Lung (tissue), 12 donors: ENCODE results near the gene RAB23. TPM values are rescaled to one million over a fixed set of nuclear protein-coding genes. Genes with fewer than 3 reads are reported as not detected.

Experiments used
- ATAC-seq: fragments of 200-7000 bp; cut with Tn5 transposase; one replicate; pipeline ENCODE4 v1.9.1; 2020; ENCODE audit warnings: moderate number of reproducible peaks; ENCODE audit not compliant: insufficient read depth, low FRiP score
- DNase-seq, 3 donors: peaks; one replicate each; pipeline ENCODE4 v3.0.0-alpha.2; 2013 to 2017
- H3K27ac ChIP-seq, 2 donors: one replicate each; pipeline ENCODE4 v1.5.1; 2013; ENCODE audit warnings: mild to moderate bottlenecking in 2 of 2, moderate library complexity in 2 of 2, control low read depth in 1 of 2, inconsistent platforms in 1 of 2, low read depth in 1 of 2, low read length in 1 of 2
- H3K27me3 ChIP-seq, 3 donors: one replicate each; pipeline ENCODE4 v1.5.1; 2013; ENCODE audit warnings: low read length in 2 of 3; ENCODE audit not compliant: control insufficient read depth in 3 of 3, insufficient read depth in 3 of 3
- H3K36me3 ChIP-seq, 4 donors: one replicate each; pipeline ENCODE4 v1.5.1; 2013; ENCODE audit warnings: low read length in 4 of 4, mild to moderate bottlenecking in 1 of 4, moderate library complexity in 1 of 4; ENCODE audit not compliant: control insufficient read depth in 4 of 4, insufficient read depth in 4 of 4
- H3K4me1 ChIP-seq, 5 donors: one replicate each; pipeline ENCODE4 v1.5.1; 2013; ENCODE audit warnings: low read length in 5 of 5, mild to moderate bottlenecking in 2 of 5, moderate library complexity in 1 of 5; ENCODE audit not compliant: control insufficient read depth in 5 of 5, insufficient read depth in 5 of 5
- H3K4me3 ChIP-seq: one replicate; pipeline ENCODE4 v1.5.1; 2013; ENCODE audit warnings: mild to moderate bottlenecking, control low read depth, moderate library complexity
- H3K9ac ChIP-seq, 2 donors: one replicate each; pipeline ENCODE4 v1.5.1; 2013; ENCODE audit warnings: low read length in 2 of 2, control low read depth in 1 of 2; ENCODE audit not compliant: insufficient read depth in 1 of 2
- H3K9me3 ChIP-seq, 4 donors: one replicate each; pipeline ENCODE4 v1.5.1; 2013; ENCODE audit warnings: low read length in 3 of 4, mild to moderate bottlenecking in 1 of 4, moderate library complexity in 1 of 4; ENCODE audit not compliant: control insufficient read depth in 4 of 4, insufficient read depth in 3 of 4
- WGBS, 2 donors: extraction: QIAGEN DNeasy Blood & Tissue Kit; methylation state at CpG; one replicate each; pipeline ENCODE4 v1.1.7; 2013; 5-methylcytosine and 5-hydroxymethylcytosine counted together
- polyA plus RNA-seq, 2 donors: library from polyadenylated mRNA; stranded (reverse); fragments of 200-250 nt; gene quantifications; one replicate each; pipeline ENCODE4 v1.2.1, GENCODE V29; 2013
- total RNA-seq, 2 donors: library from RNA; depleted of rRNA in 1 of 2; stranded (reverse); fragments of >200 nt in 1 of 2; gene quantifications; one replicate each; pipeline ENCODE4 v1.2.1, GENCODE V29; 2014 to 2021
- TF ChIP-seq, protein P1 (sequence below): IDR thresholded peaks from 2 replicates; pipeline ENCODE4 v1.5.1; 2012; ENCODE audit warnings: mild to moderate bottlenecking; ENCODE audit errors: control extremely low read depth, extremely low read depth
- donor health status: control.
- donor health status: control.
- donor health status: Bipolar disorder and iron deficiency.
- donor health status: healthy.
- donor health status: DM: yes; HTN: yes; CAD: no.

The RAB23 gene
- total and polyA plus RNA-seq, 4 donors, result 4.2 to 26.7 (median 6.9) TPM

DNA sequence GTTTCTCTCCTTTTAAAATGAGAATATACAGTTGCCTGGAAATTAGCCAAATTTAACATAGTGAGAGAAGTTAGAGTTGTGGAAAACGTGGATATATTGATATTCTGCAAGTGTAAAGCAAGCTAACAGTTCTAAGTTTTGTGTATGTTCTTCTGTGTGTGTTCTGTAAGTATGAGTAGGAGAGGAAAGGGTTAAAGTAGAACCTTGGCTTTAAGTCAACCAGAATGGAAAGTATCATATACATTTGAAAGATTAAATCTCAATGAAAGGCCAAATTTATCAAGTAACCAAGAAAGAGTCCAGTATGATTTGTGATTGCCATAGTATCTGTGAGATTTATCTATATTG is 80.0 kb downstream of the RAB23 start:
- H3K27me3 ChIP-seq, result no peaks in the 10 kb centered on the region
- no peak overlapping the region for H3K27ac ChIP-seq
- H3K4me1 ChIP-seq, result no peaks in the 10 kb centered on the region
- H3K36me3 ChIP-seq, result peaks cover 0 to 17% (median 10%) of the 10 kb centered on the region in 4 donors
- no peaks in the 10 kb centered on the region for H3K9me3 ChIP-seq
- 81 to 95% methylated on average over 1 of the region's 1 CpG for WGBS, 2 donors
- no peak for DNase-seq
- H3K9ac ChIP-seq, result no peak overlapping the region
- H3K4me3 ChIP-seq, result no peak overlapping the region
- ATAC-seq, result no peak
- TF ChIP-seq, protein P1, sequence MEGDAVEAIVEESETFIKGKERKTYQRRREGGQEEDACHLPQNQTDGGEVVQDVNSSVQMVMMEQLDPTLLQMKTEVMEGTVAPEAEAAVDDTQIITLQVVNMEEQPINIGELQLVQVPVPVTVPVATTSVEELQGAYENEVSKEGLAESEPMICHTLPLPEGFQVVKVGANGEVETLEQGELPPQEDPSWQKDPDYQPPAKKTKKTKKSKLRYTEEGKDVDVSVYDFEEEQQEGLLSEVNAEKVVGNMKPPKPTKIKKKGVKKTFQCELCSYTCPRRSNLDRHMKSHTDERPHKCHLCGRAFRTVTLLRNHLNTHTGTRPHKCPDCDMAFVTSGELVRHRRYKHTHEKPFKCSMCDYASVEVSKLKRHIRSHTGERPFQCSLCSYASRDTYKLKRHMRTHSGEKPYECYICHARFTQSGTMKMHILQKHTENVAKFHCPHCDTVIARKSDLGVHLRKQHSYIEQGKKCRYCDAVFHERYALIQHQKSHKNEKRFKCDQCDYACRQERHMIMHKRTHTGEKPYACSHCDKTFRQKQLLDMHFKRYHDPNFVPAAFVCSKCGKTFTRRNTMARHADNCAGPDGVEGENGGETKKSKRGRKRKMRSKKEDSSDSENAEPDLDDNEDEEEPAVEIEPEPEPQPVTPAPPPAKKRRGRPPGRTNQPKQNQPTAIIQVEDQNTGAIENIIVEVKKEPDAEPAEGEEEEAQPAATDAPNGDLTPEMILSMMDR, result no peak

GRCh38 chr6:57141451-57142177 is 80.5 kb downstream of the RAB23 start:
- 94 to 97% methylated on average over 4 of the region's 4 CpGs for WGBS, 2 donors
- H3K27me3 ChIP-seq, result no peaks in the 10 kb centered on the region
- TF ChIP-seq, protein P1, result no peak
- no peak overlapping the region for H3K9ac ChIP-seq
- ATAC-seq, result no peak
- H3K4me3 ChIP-seq, result no peak overlapping the region
- no peaks in the 10 kb centered on the region for H3K4me1 ChIP-seq
- H3K36me3 ChIP-seq, result peaks cover 0 to 18% (median 11%) of the 10 kb centered on the region in 4 donors
- no peak for DNase-seq
- H3K9me3 ChIP-seq, result no peaks in the 10 kb centered on the region
- H3K27ac ChIP-seq, result no peak overlapping the region

GRCh38 chr6:57138026-57138425 is 84.1 kb downstream of the RAB23 start:
- Histone ChIP-seq H3K36me3 (peaks cover 3 to 20% (median 14%) of the 10 kb centered on the region in 4 donors), H3K27me3 (no peaks in the 10 kb centered on the region), H3K4me1 (no peaks in the 10 kb centered on the region), H3K27ac (no peak overlapping the region), H3K9me3 (no peaks in the 10 kb centered on the region), H3K4me3 (no peak overlapping the region), H3K9ac (no peak overlapping the region)
- DNase-seq, result no peak
- ATAC-seq, result no peak
- WGBS, 2 donors, result 93 to 94% methylated on average over 11 of the region's 11 CpGs
- TF ChIP-seq, protein P1, result no peak

DNA sequence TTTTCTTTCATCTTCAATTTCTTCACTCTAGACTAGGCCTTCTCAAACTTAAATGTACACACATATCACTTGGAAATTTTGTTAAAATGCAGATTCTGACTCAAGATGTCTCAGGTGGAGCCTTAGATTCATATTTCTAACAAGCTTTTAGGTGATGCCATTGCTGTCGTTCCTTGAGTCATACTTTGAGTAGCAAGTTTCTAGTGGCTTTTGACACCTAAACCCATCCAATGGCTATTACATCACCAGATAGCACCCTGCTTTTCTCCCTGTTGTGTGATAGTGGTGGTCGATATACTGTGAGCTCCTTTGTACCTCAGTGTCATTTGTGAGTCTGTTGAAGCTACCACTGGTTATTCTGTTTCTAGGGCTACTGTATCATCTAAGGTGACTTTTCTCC is 84.8 kb downstream of the RAB23 start:
- Histone ChIP-seq H3K36me3 (peaks cover 3 to 20% (median 15%) of the 10 kb centered on the region in 4 donors), H3K4me1 (no peaks in the 10 kb centered on the region), H3K9me3 (no peaks in the 10 kb centered on the region), H3K9ac (no peak overlapping the region), H3K27ac (no peak overlapping the region), H3K27me3 (no peaks in the 10 kb centered on the region), H3K4me3 (no peak overlapping the region)
- DNase-seq, result no peak
- 93 to 97% methylated on average over 2 of the region's 2 CpGs for WGBS, 2 donors
- ATAC-seq, result no peak
- TF ChIP-seq, protein P1, result no peak
